ENCODE data around the gene RIN1. TPM values are rescaled to one million over a fixed set of nuclear protein-coding genes. Genes with fewer than 3 reads are reported as not detected.

The RIN1 gene
- total RNA-seq, 1 donor from 2014 or later = 0.56 TPM

- TF ChIP-seq EZH2 (IDR thresholded peaks at IDR 0.05) (no peak), EZH2phosphoT487 (IDR thresholded peaks at IDR 0.05) (no peak)
- TF ChIP-seq, protein P1, sequence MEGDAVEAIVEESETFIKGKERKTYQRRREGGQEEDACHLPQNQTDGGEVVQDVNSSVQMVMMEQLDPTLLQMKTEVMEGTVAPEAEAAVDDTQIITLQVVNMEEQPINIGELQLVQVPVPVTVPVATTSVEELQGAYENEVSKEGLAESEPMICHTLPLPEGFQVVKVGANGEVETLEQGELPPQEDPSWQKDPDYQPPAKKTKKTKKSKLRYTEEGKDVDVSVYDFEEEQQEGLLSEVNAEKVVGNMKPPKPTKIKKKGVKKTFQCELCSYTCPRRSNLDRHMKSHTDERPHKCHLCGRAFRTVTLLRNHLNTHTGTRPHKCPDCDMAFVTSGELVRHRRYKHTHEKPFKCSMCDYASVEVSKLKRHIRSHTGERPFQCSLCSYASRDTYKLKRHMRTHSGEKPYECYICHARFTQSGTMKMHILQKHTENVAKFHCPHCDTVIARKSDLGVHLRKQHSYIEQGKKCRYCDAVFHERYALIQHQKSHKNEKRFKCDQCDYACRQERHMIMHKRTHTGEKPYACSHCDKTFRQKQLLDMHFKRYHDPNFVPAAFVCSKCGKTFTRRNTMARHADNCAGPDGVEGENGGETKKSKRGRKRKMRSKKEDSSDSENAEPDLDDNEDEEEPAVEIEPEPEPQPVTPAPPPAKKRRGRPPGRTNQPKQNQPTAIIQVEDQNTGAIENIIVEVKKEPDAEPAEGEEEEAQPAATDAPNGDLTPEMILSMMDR (IDR thresholded peaks at IDR 0.05) = no peak
- peaks cover 30% of the 10 kb centered on the region for H3F3A ChIP-seq (ENCODE audit: low read depth)
- H3K27me3 ChIP-seq = peaks cover 14% of the 10 kb centered on the region
- peak overlapping the region; percentile 45 for H3K4me2 ChIP-seq
- no peak overlapping the region for H3K27ac ChIP-seq
- peak overlapping the region; percentile 92 for H3K27ac Mint-ChIP-seq
- H3K4me3 Mint-ChIP-seq = peak overlapping the region; percentile 64
- no peak overlapping the region for H3K4me3 ChIP-seq
- H3K9me3 Mint-ChIP-seq = peaks cover 12% of the 10 kb centered on the region
- no peaks in the 10 kb centered on the region for H4K20me1 ChIP-seq (ENCODE audit: low read depth)
- DNase-seq (ENCODE audit: low spot score) = no peak
- H3K27me3 Mint-ChIP-seq (ENCODE audit: insufficient read depth, low read depth) = peaks cover 14% of the 10 kb centered on the region
- H3K79me2 ChIP-seq (ENCODE audit: low read depth) = no peaks in the 10 kb centered on the region
- H3K9me3 ChIP-seq (ENCODE audit: low read depth) = no peaks in the 10 kb centered on the region
- H3K36me3 Mint-ChIP-seq = no peaks in the 10 kb centered on the region
- H3K4me1 Mint-ChIP-seq = peaks cover 46% of the 10 kb centered on the region
- no peak overlapping the region for H3K9ac ChIP-seq
- no peaks in the 10 kb centered on the region for H3K36me3 ChIP-seq
- peaks cover 28% of the 10 kb centered on the region for H3K4me1 ChIP-seq
- H2AFZ ChIP-seq (replicated peaks) = no peak overlapping the region
These were observed 20.1 kb downstream of the RIN1 start for GRCh38 chr11:66315921-66316811.

DNA sequence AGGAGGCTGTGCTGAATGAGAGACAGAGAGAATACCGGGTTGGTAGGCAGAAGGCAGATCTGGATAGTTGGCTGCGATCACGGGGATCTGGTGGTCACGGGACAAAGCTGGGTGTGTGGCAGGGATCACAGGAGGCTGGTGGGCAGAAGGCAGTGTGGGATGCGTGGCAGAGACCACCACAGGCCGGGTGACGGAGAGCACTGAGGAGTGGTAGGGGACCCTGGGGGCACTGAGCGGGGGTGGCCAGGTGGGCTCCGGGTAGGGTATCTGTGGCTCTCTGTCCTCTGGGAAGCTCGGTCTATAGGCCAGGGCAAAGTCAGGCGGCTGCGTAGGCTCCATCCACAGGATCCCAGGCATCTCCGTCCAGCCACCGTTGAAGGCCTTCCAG is 20.7 kb downstream of the RIN1 start:
- no peaks in the 10 kb centered on the region for H3K79me2 ChIP-seq (ENCODE audit: low read depth)
- H3K4me2 ChIP-seq = no peak overlapping the region
- H3F3A ChIP-seq (ENCODE audit: low read depth) = peaks cover 34% of the 10 kb centered on the region
- no peak for DNase-seq (ENCODE audit: low spot score)
- Mint-ChIP-seq H3K27me3 (ENCODE audit: insufficient read depth, low read depth) (peaks cover 14% of the 10 kb centered on the region), H3K36me3 (no peaks in the 10 kb centered on the region), H3K9me3 (peaks cover 12% of the 10 kb centered on the region), H3K4me1 (peaks cover 46% of the 10 kb centered on the region), H3K27ac (peak overlapping the region; percentile 92), H3K4me3 (peak overlapping the region; percentile 64)
- no peak overlapping the region for H2AFZ ChIP-seq (replicated peaks)
- H3K4me1 ChIP-seq = peaks cover 28% of the 10 kb centered on the region
- TF ChIP-seq, protein P1 (IDR thresholded peaks at IDR 0.05) = no peak
- no peak for TF ChIP-seq EZH2 (IDR thresholded peaks at IDR 0.05)
- no peak for TF ChIP-seq EZH2phosphoT487 (IDR thresholded peaks at IDR 0.05)
- H3K4me3 ChIP-seq = no peak overlapping the region
- H3K36me3 ChIP-seq = no peaks in the 10 kb centered on the region
- H3K27me3 ChIP-seq = peaks cover 20% of the 10 kb centered on the region
- H3K9ac ChIP-seq = no peak overlapping the region
- no peaks in the 10 kb centered on the region for H3K9me3 ChIP-seq (ENCODE audit: low read depth)
- no peaks in the 10 kb centered on the region for H4K20me1 ChIP-seq (ENCODE audit: low read depth)
- no peak overlapping the region for H3K27ac ChIP-seq

DNA sequence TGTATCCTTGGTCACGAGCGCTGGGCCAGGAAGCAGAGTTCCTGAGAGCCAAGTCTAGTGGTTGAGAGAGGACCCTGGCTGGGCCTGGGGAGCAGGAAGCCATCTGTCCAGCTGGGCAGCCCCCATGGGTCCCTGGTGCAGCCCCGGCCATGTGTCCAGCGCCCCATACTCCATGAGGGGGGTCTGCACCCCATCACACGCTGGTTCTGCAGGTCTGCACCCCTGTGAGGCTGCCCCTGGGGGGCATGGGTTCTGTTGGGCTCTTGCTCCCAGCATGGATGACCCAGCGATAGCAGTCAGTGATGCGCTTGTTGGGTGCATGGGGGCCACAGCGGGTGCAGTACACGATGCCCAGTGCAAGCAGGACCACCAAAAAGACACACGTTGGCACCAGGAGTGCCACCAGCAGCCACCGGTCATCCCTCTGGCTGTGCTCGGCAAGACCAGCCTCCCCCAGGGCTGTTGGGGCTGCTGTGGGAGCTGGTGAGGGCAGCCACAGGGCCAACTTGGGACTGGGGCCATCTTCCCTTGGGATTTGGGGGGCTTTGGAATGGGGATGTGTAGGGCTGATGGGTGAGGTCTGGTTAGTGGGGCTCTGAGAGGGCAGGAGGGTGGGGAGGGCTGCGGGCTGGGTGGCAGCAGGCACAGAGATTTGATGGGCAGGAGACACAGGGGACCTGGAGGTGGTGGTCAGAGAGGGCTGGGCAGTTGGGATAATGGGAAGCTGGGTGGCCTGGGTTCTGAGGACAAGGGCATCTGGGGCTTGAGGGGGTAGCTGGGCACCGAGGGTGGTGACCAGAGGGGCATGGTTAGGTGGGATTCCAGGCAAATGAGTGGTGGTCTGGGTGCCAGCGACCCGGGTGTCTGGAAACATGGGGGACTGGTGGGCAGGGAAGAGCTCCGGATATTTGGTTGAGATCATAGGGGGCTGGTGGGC is 21.4 kb downstream of the RIN1 start:
- H3K4me3 ChIP-seq = no peak overlapping the region
- no peaks in the 10 kb centered on the region for H3K36me3 ChIP-seq
- peaks cover 28% of the 10 kb centered on the region for H3K4me1 ChIP-seq
- H3K9me3 ChIP-seq (ENCODE audit: low read depth) = no peaks in the 10 kb centered on the region
- H3K27ac ChIP-seq = no peak overlapping the region
- peak overlapping the region; percentile 74 for H3K4me3 Mint-ChIP-seq
- no peak overlapping the region for H3K4me2 ChIP-seq
- peaks cover 13% of the 10 kb centered on the region for H3K27me3 Mint-ChIP-seq (ENCODE audit: insufficient read depth, low read depth)
- H3K36me3 Mint-ChIP-seq = no peaks in the 10 kb centered on the region
- TF ChIP-seq EZH2phosphoT487 (IDR thresholded peaks at IDR 0.05) = no peak
- TF ChIP-seq EZH2 (IDR thresholded peaks at IDR 0.05) = no peak
- TF ChIP-seq, protein P1 (IDR thresholded peaks at IDR 0.05) = no peak
- no peak overlapping the region for H3K9ac ChIP-seq
- peak overlapping the region; percentile 40 for H3K27ac Mint-ChIP-seq
- no peaks in the 10 kb centered on the region for H4K20me1 ChIP-seq (ENCODE audit: low read depth)
- DNase-seq (ENCODE audit: low spot score) = no peak
- peaks cover 24% of the 10 kb centered on the region for H3K27me3 ChIP-seq
- H3K9me3 Mint-ChIP-seq = peaks cover 6% of the 10 kb centered on the region
- H3K4me1 Mint-ChIP-seq = peaks cover 43% of the 10 kb centered on the region
- H3K79me2 ChIP-seq (ENCODE audit: low read depth) = no peaks in the 10 kb centered on the region
- peaks cover 34% of the 10 kb centered on the region for H3F3A ChIP-seq (ENCODE audit: low read depth)
- no peak overlapping the region for H2AFZ ChIP-seq (replicated peaks)
